ENCODE results near the gene ABCB7.
A peak's percentile ranks its signal among the peaks of the same experiment; 100 is the strongest.
"Not testable (repeated sequence)": the region's sequence is repeated elsewhere in the genome, so short reads cannot be mapped to it uniquely, and the experiment has no call there.

The ABCB7 gene

GRCh38 chrX:75155827-75156525 is at the start of gene ABCB7:
Gene ABCB7, minus strand, starts transcription at chrX:75156283. Its CDS starts 11 bp downstream, at chrX:75156272.
- H3K27ac ChIP-seq, result peak within 1 kb of the TSS; percentile 46
- in situ Hi-C loops (cut with HindIII; ENCODE audit: low pct_ligation_motif_present, low sequenced_read_pairs), result no loop called here
- no peaks in the 10 kb centered on the region for H3K36me3 ChIP-seq (replicated peaks)
- H3K4me3 ChIP-seq (ENCODE audit: low read depth, low read length), result peak within 1 kb of the TSS; percentile 82
- H3K27me3 ChIP-seq (replicated peaks), result no peaks in the 10 kb centered on the region
- DNase-seq, result peak; percentile 61
- no peak for TF ChIP-seq CTCF (IDR thresholded peaks at IDR 0.05; ENCODE audit: low read depth, low read length, missing control alignments)

GRCh38 chrX:75188415-75189206 is 32.5 kb upstream of the ABCB7 start:
- in situ Hi-C loops (cut with HindIII; ENCODE audit: low pct_ligation_motif_present, low sequenced_read_pairs); H3K27me3 ChIP-seq (replicated peaks); H3K4me3 ChIP-seq (ENCODE audit: low read depth, low read length); H3K27ac ChIP-seq; H3K36me3 ChIP-seq (replicated peaks); DNase-seq: not testable (repeated sequence)

- H3K36me3 ChIP-seq (replicated peaks), result no peaks in the 10 kb centered on the region
- TF ChIP-seq CTCF (IDR thresholded peaks at IDR 0.05; ENCODE audit: low read depth, low read length, missing control alignments), result no peak
- peak; percentile 18 for DNase-seq
- H3K27ac ChIP-seq, result no peak overlapping the region
- H3K27me3 ChIP-seq (replicated peaks), result no peaks in the 10 kb centered on the region
- H3K4me3 ChIP-seq (ENCODE audit: low read depth, low read length), result no peak overlapping the region
- in situ Hi-C loops (cut with HindIII; ENCODE audit: low pct_ligation_motif_present, low sequenced_read_pairs), result no loop called here
These were observed 25.6 kb upstream of the ABCB7 start for GRCh38 chrX:75181721-75182120.

GRCh38 chrX:75179536-75180293 is 23.6 kb upstream of the ABCB7 start:
- DNase-seq; H3K27ac ChIP-seq; in situ Hi-C loops (cut with HindIII; ENCODE audit: low pct_ligation_motif_present, low sequenced_read_pairs); H3K27me3 ChIP-seq (replicated peaks); H3K36me3 ChIP-seq (replicated peaks); H3K4me3 ChIP-seq (ENCODE audit: low read depth, low read length): not testable (repeated sequence)

GRCh38 chrX:75172257-75172890 is 16.3 kb upstream of the ABCB7 start:
- H3K36me3 ChIP-seq (replicated peaks); in situ Hi-C loops (cut with HindIII; ENCODE audit: low pct_ligation_motif_present, low sequenced_read_pairs); H3K4me3 ChIP-seq (ENCODE audit: low read depth, low read length); H3K27ac ChIP-seq; H3K27me3 ChIP-seq (replicated peaks); DNase-seq: not testable (repeated sequence)

GRCh38 chrX:75158054-75158453 is 2.0 kb upstream of the ABCB7 start:
- in situ Hi-C loops (cut with HindIII; ENCODE audit: low pct_ligation_motif_present, low sequenced_read_pairs), result no loop called here
- no peak overlapping the region for H3K4me3 ChIP-seq (ENCODE audit: low read depth, low read length)
- DNase-seq, result no peak
- TF ChIP-seq CTCF (IDR thresholded peaks at IDR 0.05; ENCODE audit: low read depth, low read length, missing control alignments), result no peak
- H3K36me3 ChIP-seq (replicated peaks), result no peaks in the 10 kb centered on the region
- no peaks in the 10 kb centered on the region for H3K27me3 ChIP-seq (replicated peaks)
- no peak overlapping the region for H3K27ac ChIP-seq

GRCh38 chrX:75156531-75156945 is 455 bp upstream of the ABCB7 start:
- H3K4me3 ChIP-seq (ENCODE audit: low read depth, low read length), result peak overlapping the region; percentile 82
- TF ChIP-seq CTCF (IDR thresholded peaks at IDR 0.05; ENCODE audit: low read depth, low read length, missing control alignments), result no peak
- no peaks in the 10 kb centered on the region for H3K36me3 ChIP-seq (replicated peaks)
- in situ Hi-C loops (cut with HindIII; ENCODE audit: low pct_ligation_motif_present, low sequenced_read_pairs), result no loop called here
- DNase-seq, result peak; percentile 11
- no peaks in the 10 kb centered on the region for H3K27me3 ChIP-seq (replicated peaks)
- H3K27ac ChIP-seq, result peak overlapping the region; percentile 46
